NOMO-1 treated with DMSO at 0.1 percent for 48 hours (cell line): Measurements from ENCODE around the gene PTPRD.

Source experiments
- DNase-seq: peaks from one replicate; lab custom pipeline; 2025; ENCODE audit not compliant: unreplicated experiment; lab: John Stamatoyannopoulos, UW

Gene PTPRD

DNA sequence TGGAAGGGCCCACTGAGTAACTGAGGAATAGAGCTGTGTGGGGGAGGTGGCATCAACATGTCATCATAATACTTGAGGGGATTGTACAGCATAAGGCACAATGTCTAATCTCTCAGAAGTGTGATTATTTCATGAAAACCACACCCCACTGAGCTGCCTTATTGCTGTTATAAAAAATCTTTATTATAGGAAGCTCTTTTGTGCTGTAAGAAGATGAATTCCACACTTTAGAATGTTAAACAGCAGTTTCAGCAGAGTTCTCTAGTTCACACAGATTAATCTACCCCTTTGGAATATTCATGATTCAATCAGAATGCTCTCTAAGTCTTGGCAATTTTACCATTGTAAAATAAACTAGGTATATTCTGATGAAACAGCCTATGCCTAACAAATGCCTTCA is 1389.6 kb downstream of the PTPRD start:
- no peak for DNase-seq

GRCh38 chr9:9222730-9223129 is 1390.1 kb downstream of the PTPRD start:
- DNase-seq, result no peak

- no peak for DNase-seq
Measured at GRCh38 chr9:9216934-9217333, 1395.9 kb downstream of the PTPRD start.

DNA sequence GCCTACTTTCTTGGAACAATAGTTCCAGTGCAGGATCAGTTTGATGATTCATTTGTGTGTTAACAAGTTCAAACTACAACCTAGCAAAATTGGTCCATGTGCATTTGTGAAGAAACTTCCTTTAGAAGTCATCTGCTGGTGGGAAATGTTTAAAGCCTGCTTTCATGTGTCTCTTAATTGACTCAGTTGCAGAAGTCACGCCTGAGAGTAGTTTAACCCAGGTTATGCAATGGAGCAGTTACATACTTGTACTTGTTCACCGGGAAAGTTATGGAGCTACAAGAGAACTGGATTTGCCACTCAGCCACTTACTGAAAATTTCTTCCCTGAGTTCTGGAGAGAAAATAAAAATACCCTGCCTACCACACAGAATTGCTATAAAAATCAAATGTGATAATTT is 1397.8 kb downstream of the PTPRD start:
- no peak for DNase-seq

DNA sequence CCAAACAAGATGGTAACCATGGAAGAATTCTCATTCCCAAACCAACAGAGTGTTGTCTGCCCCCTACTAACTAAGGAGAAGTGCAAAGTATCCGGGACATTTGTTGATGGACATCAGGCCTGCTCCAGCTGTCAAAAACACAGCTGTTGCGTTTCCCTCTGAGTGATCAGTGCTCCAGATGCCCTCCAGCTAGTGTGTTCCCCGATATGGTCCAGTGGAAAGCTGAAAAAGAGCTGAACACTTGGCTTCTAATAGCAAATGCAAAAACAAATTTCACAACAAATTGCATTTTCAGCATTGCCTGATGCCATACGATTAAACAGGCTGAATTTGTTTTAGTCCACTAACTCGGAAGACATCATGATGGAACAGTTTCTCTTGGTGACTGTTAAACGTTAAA is 1398.7 kb downstream of the PTPRD start:
- DNase-seq, result no peak

DNA sequence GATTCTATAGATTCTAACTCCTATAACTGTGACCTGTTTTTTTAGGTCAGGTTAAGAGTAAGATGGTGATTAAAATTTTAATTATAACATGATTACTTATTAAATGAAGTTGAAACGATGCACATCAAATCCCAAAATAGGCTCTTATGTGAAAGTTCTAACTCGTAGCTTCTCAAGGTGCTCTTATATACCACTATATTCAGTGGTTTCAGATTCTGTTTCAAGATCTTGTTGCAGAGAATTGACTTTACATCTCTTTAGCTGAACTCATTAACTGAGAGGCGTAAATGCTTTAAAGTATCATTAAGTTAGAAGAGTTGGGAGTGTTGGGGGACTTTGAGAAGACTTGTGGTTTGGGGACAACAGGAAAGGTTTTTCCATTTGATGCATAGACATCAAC is 1399.8 kb downstream of the PTPRD start:
- no peak for DNase-seq

DNA sequence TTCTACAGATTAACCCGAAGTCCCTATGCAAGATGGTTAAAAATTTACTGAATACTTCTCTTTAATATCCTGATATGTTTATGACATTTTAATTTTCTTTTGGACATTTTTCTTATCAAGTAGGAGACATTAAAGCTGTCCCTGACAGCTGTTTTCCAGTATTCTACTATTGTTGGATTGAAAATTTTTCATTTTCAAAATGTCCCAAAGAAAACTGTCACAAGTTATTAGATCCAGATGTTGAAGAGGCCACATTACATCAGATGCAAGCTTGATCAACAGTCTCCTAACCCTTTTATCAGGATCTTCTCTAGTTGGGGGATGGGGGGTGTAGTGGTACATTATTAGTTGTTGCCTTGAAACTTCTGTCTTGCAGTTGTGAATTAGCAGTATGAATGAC is 1410.5 kb downstream of the PTPRD start:
- DNase-seq, result no peak

GRCh38 chr9:9186086-9186485 is 1426.7 kb downstream of the PTPRD start:
- DNase-seq, result no peak

- DNase-seq, result no peak
Measured at GRCh38 chr9:9182431-9182830, 1430.4 kb downstream of the PTPRD start.

GRCh38 chr9:9177081-9177480 is 1435.7 kb downstream of the PTPRD start:
- no peak for DNase-seq

DNA sequence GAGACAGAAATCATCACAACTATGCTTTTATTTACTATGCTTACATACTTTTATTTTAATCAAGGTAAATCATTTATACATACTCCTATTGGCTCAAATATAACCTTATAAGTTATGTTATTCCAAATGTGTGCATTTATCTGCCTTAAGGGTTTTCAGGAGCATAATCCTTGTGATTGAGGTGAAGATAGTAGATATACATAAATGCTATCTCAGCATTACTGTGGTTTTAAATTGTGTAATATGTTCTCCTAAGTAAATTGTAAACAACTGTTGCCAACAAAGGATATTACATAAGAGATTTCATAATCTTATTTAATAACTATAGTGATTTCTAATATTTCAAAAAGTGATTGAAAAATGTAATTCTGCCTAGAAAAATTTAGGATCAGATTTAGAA is 1438.4 kb downstream of the PTPRD start:
- DNase-seq, result no peak

- DNase-seq, result no peak
Measured at GRCh38 chr9:9173264-9173663, 1439.5 kb downstream of the PTPRD start.

- DNase-seq, result no peak
Measured at GRCh38 chr9:9170439-9171134, 1442.2 kb downstream of the PTPRD start.

DNA sequence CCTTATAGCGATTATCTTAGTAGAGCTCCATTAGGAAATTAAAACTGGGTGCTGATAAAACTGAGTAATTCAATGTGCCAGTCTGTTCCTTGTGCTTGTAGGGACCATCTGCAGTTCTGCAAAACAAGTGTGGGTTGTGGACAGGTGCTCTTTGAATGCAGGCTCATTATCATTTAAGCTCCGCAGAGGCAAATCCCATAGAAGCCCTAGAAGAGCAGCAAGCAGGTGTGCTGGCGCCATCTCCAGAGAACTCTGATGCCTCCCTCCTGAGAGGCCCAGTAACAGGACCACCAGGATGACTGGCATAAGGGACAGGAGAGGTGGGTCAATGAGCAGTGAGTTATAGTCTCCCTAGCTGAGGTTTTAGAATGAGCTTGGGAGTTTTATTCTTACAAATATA is 1470.8 kb downstream of the PTPRD start:
- DNase-seq, result no peak

GRCh38 chr9:9133526-9133925 is 1479.3 kb downstream of the PTPRD start:
- no peak for DNase-seq

GRCh38 chr9:9124616-9125015 is 1488.2 kb downstream of the PTPRD start:
- no peak for DNase-seq

DNA sequence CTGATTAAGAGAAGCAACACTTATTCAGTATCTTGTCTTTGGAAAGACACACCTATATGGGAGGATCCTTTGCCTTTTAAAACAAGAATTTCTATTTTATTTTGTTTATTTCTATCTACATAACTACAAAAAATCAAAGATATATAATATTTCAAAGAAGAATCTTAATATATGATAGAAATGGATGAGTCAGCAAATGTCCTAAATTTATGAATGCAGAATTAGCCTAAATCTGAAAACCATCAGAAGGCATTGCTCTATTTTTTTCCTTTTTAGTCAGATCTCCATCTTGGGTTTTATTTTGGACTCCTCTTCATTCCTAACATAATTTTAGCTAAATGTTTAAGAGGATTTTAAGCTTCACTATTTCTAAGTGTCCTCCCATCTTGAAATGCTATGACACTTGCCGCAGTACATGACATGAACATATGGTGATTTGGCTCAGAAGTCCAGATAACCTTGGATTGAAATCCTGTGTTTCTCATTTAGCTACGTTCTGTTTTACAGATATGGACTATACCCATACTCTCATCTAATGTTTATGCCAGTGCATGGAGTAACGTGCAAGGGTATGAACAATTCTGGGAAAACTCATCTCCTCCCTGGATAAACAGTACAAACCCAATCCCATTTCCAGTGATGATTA is 1490.4 kb downstream of the PTPRD start:
- no peak for DNase-seq

DNA sequence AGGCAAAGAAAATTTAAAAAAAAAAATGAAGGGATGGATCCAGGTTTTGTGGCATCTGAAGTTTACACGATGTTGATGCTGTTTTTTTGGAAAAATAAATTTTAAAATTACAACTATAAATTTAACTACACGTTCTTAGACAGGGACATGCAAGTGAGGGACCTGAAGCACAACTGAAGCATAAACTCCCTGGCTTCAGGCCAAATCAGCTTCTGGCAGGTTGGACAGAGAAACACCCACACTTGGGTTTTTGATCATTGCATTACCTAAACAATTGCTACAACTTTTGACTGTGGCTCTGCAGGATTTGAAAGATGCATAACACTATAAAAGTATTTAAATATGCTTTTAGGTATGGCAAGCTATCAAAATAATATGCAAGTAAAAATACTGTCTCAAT is 1494.9 kb downstream of the PTPRD start:
- DNase-seq, result no peak

DNA sequence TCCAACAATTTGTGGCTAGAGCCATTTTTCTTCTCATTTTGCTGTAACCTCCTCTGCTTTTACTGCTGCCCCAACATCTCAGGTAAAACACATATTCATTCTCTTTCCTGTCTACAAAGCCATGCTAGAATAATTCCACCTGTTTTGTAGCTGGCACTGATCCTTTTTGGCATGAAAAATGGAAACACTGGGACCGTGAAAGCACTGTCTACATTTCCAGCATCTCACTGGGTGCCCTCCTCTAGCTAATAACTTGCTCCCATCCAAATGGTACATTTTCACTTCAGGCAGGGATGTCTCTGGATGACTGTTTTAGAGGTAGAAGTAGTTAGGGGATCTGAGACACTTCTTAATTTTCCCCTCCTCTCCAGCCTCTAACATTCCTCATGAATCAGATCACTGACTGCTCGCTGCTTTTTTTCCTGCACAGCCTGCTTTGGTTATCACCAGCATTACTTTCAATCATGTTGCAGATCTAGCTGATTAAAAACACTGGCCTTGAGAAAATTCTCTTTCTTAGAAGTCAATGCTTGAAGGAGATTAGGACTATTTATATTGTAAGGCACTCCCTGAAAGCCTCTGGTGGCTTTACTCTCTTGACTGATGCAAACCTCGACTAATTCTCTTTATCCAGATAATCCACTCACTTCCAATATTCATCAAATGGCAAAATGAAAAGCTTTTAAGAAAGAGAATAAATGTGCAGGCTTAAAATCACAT is 1500.6 kb downstream of the PTPRD start:
- DNase-seq, result no peak

- no peak for DNase-seq
Measured at GRCh38 chr9:9108641-9109040, 1504.2 kb downstream of the PTPRD start.

- DNase-seq, result no peak
Measured at GRCh38 chr9:9102295-9102694, 1510.5 kb downstream of the PTPRD start.

DNA sequence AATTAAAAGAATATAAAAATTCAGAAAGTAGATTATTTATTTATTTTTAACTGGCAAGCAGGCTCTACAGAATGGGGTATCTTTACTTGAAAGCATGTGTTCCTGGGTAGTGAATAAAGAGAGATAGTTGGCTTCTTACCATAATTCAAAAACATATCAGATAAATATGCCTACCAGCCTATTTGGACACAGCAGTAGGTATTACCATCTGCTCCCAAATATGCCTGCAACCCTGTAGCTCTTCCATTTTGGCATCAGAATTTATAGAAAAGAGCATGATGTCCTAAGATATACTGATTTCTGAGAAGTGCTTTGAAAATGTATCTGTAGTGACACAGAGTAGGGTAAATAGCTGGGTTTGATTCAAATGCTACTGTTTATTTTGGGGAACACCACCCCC is 1512.7 kb downstream of the PTPRD start:
- no peak for DNase-seq
